Middle frontal gyrus (tissue), 1 donor: ENCODE measurements around the gene FAM151A.

Source experiments
- DNase-seq: peaks from one replicate; pipeline ENCODE4 v3.0.0-alpha.2; 2015; ENCODE audit warnings: low spot score; ENCODE audit errors: extremely low spot score

Gene FAM151A

GRCh38 chr1:54581621-54582035 is 41.7 kb downstream of the FAM151A start:
- peak; percentile 37 for DNase-seq

GRCh38 chr1:54580856-54581550 is 42.3 kb downstream of the FAM151A start:
- no peak for DNase-seq

- no peak for DNase-seq
Observed at GRCh38 chr1:54579337-54579781, 44.0 kb downstream of the FAM151A start.

GRCh38 chr1:54577612-54578011 is 45.7 kb downstream of the FAM151A start:
- DNase-seq = no peak

- no peak for DNase-seq
Observed at GRCh38 chr1:54575605-54576290, 47.6 kb downstream of the FAM151A start.

GRCh38 chr1:54575161-54575560 is 48.2 kb downstream of the FAM151A start:
- DNase-seq = no peak

- DNase-seq = no peak
Observed at GRCh38 chr1:54574158-54574778, 49.1 kb downstream of the FAM151A start.

GRCh38 chr1:54572542-54572850 is 50.8 kb downstream of the FAM151A start:
- DNase-seq = no peak

GRCh38 chr1:54571803-54572541 is 51.4 kb downstream of the FAM151A start:
- DNase-seq = no peak

- no peak for DNase-seq
Observed at GRCh38 chr1:54571326-54571725, 52.0 kb downstream of the FAM151A start.

GRCh38 chr1:54570161-54570560 is 53.2 kb downstream of the FAM151A start:
- no peak for DNase-seq

- DNase-seq = no peak
Observed at GRCh38 chr1:54569339-54569738, 54.0 kb downstream of the FAM151A start.

GRCh38 chr1:54567961-54568360 is 55.4 kb downstream of the FAM151A start:
- DNase-seq = no peak

GRCh38 chr1:54566438-54567141 is 56.7 kb downstream of the FAM151A start:
- DNase-seq = no peak

GRCh38 chr1:54565113-54565501 is 58.2 kb downstream of the FAM151A start:
- DNase-seq = no peak

- DNase-seq = no peak
Observed at GRCh38 chr1:54564312-54565112, 58.8 kb downstream of the FAM151A start.

GRCh38 chr1:54559771-54560231 is 63.5 kb downstream of the FAM151A start:
- no peak for DNase-seq
